Mammary epithelial cell (primary cell): ENCODE measurements around the gene APH1B.

Experiments used
- EZH2 ChIP-seq: IDR thresholded peaks from 2 replicates; pipeline ENCODE4 v1.6.1; 2012; ENCODE audit warnings: low read length, inconsistent platforms, borderline replicate concordance
- TF ChIP-seq, protein P1 (sequence below), 2 donors: IDR thresholded peaks in 1 of 2; conservative IDR thresholded peaks in 1 of 2; 2 replicates each; pipeline ENCODE4 v1.5.1; 2011 to 2012; ENCODE audit warnings: inconsistent platforms in 2 of 2, low read length in 2 of 2, mild to moderate bottlenecking in 2 of 2, control low read depth in 1 of 2, low read depth in 1 of 2; ENCODE audit not compliant: insufficient read depth in 1 of 2; ENCODE audit errors: extremely low read depth in 1 of 2

DNA sequence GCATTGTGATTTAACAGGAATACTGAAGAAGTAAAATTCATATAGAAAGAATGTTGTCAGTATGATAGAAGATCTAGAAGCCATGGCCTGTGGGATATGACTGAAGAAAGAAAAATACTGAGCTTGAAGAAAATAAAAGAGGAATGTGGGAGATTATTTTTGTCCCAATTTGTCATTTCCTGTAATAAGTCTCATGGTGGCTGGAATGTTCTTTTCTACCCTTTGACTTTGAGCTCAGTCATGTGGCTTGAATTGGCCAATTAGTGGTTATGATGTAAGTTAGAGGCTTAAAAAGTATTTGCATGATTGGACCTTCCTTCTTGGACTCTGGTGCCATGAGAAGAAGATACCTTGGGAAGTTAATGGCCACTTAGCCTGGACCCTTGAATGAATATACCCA, 14.1 kb downstream of the APH1B start:
- TF ChIP-seq EZH2, result no peak
- TF ChIP-seq, protein P1, sequence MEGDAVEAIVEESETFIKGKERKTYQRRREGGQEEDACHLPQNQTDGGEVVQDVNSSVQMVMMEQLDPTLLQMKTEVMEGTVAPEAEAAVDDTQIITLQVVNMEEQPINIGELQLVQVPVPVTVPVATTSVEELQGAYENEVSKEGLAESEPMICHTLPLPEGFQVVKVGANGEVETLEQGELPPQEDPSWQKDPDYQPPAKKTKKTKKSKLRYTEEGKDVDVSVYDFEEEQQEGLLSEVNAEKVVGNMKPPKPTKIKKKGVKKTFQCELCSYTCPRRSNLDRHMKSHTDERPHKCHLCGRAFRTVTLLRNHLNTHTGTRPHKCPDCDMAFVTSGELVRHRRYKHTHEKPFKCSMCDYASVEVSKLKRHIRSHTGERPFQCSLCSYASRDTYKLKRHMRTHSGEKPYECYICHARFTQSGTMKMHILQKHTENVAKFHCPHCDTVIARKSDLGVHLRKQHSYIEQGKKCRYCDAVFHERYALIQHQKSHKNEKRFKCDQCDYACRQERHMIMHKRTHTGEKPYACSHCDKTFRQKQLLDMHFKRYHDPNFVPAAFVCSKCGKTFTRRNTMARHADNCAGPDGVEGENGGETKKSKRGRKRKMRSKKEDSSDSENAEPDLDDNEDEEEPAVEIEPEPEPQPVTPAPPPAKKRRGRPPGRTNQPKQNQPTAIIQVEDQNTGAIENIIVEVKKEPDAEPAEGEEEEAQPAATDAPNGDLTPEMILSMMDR (conservative IDR thresholded peaks at IDR 0.05 in 1 of 2, IDR thresholded peaks at IDR 0.05 in 1 of 2; ENCODE audit: extremely low read depth in 1 of 2, insufficient read depth in 1 of 2, low read depth in 1 of 2, low read length in 2 of 2), result no peak
